ENCODE results near the gene ATAT1.

The ATAT1 gene

DNA sequence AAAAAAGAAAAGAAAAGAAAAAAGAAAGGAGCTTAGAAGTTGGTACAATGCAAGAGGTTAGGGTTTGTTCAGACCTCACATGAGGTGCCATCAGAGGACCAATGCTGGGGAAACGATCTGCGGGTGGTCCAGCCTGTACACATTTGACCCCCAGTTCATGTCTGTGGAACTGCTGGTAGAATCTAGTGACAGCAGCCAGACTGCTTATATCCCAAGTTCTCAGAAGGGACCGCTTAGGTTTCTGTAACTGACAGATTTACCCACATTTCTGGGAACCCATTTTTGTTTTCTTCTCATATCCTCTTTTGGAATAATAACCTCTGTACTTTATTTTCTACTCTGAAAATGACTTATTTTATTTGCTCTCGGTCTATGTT is 55.1 kb downstream of the ATAT1 start:
- TF ChIP-seq, protein P1, sequence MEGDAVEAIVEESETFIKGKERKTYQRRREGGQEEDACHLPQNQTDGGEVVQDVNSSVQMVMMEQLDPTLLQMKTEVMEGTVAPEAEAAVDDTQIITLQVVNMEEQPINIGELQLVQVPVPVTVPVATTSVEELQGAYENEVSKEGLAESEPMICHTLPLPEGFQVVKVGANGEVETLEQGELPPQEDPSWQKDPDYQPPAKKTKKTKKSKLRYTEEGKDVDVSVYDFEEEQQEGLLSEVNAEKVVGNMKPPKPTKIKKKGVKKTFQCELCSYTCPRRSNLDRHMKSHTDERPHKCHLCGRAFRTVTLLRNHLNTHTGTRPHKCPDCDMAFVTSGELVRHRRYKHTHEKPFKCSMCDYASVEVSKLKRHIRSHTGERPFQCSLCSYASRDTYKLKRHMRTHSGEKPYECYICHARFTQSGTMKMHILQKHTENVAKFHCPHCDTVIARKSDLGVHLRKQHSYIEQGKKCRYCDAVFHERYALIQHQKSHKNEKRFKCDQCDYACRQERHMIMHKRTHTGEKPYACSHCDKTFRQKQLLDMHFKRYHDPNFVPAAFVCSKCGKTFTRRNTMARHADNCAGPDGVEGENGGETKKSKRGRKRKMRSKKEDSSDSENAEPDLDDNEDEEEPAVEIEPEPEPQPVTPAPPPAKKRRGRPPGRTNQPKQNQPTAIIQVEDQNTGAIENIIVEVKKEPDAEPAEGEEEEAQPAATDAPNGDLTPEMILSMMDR (IDR thresholded peaks at IDR 0.05), result no peak

DNA sequence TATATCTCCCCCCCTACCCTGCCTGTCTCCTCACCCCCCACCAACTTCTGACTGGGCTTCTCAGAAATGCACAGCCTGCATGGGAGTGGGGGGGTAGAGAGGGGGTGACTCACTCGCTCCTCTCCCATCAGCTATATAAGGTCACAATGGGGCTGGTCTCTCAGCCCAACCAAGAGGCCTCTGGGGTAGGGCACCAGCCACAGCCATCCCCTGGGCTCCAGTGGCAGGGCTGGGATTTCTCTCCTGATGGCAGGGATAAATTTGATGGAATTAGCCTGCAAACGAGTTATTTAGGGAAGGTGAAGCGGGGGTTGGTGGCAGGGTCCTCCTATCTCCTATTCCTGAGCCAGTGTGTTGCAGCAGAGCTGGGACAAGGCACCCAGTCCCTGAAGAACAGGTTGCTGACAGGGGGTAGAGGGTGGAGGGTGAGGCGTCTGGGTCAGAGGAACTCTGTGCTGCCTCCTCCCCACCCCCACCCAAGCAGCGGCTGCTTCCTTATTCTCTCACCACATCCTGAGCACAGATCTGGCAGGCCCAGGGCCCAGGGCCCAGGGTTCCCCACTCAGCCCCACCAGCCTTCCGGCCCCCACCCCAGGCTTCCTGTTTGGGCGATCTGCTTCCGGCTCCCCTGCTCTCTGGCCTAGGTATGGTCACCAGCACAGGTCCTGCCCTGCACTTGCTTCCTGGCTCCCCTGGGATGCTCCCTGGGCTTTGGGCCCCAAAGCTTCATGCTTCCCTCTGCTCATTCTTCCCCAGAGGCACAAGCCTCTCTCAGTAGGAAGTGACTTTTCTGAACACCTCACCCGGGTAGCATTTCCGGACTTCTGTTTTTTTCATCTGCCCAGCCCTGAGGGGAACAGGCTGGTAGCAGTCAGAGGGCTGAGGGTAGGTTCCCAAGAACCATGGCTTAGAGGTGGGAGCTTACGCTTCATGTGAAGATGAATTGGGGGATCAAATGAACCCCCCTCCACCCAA is 55.8 kb downstream of the ATAT1 start:
- TF ChIP-seq, protein P1 (IDR thresholded peaks at IDR 0.05), result no peak

DNA sequence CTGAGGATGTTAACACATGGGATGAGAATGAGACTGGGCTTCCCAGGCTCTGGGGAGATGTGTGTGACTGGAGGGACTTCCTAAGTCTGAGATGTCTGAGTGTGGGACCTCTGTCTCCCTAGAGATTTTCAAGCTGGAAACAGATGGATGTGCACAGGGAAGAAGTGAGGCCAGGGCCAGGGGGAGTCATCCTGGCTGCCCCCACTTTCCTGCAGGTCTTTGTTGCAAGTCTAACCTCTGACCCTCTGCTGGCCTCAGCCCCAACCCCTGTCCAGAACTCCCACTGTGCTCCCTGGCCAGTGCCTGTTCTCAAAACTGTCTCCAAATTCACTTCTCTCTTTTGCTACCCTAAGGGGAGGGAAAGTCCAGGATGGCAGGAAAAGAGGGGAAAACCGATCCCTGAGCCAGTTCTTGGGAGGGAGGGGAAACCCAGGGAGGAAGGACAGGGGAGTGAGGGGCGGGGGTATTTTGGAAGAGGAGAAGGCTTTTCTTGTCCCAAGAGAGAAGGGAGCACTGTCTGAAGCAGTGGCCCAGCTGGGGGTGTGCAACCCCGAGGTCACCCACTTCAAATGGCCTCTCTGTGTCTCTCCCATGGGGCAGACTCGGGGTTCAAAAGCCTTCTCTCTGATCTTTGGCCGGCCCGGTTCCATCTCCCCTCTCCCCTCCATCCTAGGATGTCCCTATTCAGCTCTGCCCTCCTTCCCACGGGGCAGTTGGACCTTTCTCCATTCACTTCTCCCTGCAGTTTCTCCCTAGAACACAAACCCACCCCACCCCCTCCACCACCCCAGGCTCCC is 56.7 kb downstream of the ATAT1 start:
- TF ChIP-seq, protein P1 (IDR thresholded peaks at IDR 0.05), result no peak

DNA sequence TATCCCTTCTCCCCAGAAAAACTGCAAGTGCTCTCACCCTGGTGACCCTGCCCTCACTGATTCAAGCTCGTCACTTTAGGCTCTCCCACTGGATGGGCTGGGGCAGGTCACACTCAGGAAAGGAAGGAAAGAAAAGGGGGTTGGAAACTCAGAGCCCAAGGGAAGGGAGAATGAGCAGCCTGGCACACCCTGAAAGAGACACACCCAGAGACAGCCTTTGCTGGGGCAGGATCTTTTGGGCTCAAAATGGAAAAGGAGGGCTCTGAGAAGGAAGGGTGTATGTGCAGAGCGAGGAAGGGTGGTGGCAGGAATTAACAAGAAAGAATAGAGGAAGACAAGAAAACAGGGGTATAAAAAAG is 57.3 kb downstream of the ATAT1 start:
- TF ChIP-seq, protein P1 (IDR thresholded peaks at IDR 0.05), result no peak

DNA sequence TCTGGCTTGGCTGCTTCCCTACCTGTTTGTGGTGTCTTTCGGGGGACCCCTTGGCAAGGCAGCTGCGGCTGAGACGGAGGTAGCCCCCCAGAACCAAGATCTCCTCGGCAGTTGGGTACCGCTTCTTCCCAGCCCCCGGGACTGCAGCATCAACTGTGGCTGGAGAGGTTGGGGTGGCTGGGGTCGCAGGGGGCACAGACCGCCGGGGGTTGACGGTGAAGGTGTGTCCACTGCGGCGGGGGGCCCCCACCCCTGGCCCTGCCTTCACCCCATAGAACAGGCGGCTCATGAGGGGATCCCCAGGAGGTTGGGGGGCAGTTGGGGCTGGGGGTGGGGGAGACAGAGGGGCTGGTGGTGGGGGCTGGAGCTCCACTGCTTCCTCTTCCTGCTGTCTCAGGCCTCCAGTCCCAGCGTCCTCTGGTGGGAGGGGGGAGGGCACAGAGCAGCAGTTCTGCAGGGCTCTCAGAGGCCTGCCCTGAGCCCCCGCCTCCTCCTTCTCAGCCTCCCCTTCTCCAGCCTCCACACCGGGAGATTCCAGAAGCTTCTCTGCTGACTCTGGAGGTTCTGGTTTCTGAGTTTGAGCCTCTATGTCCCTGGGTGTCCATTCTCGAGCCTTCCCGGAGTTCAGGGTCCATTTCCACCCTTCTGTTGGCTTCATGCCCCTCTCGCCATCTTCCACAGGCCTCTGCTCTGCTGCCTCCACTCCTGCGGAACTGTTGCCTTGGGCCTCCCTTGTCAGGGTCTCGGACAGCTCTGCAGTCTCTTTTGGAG is 57.9 kb downstream of the ATAT1 start:
- TF ChIP-seq, protein P1 (IDR thresholded peaks at IDR 0.05), result no peak

DNA sequence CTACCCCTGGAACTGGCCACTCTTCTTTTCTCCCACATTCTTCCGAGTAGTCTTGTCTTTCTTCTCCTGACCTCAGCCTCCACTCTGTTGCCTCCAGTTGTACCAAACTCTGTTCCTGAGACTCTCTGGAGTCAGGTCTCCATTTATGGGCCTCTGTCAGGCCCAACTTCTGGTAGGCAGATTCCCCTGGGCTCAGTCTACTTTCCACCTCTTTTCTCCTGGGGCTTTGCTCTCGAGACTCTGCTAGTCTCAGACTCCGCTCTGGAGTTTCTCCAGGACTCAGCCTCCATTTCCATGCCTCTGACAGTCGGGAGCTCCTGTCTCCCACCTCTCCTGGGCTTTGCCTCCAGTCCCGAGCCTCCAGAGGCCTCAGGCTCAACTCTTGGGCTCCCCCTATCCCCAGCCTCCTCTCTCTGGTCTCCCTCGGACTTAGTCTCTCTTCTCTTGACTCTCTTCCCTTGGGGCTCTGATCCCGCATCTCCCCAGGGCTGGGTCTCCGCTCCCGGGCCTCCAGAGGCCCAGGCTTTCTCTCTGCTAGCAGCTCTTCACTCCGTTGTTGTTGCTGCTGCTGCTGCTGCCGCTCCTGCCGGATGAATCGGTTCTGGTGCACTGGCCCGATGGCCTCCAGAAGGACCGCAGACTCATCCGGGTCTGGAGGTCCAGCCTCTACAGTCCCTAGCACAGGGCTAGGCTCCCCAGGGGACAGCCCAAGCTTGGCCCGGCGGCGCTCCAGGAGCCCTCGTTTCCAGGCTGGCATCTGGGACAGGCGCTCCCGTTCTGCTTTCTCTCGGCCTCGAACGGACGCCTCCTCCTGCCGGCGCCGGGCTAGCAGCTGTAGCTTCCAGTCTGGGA is 58.7 kb downstream of the ATAT1 start:
- TF ChIP-seq, protein P1 (IDR thresholded peaks at IDR 0.05), result no peak

Data from LNCAP (cell line).